BJ (cell line): ENCODE data around the gene B3GNT4. TPM values are rescaled to one million over a fixed set of nuclear protein-coding genes. Genes with fewer than 3 reads are reported as not detected.

Experiments
- CTCF ChIA-PET: fragments of 350-600 bp; formaldehyde crosslinking; extraction: SDS; loops from one replicate; lab custom pipeline; 2021; ENCODE audit warnings: antibody characterized with exemption, inconsistent platforms; lab: Yijun Ruan, JAX
- POLR2A ChIA-PET: fragments of 300-600 bp; sonication (Branson Sonifier 250); formaldehyde crosslinking; extraction: SDS; loops from one replicate; lab custom pipeline; 2021; ENCODE audit warnings: antibody characterized with exemption; lab: Charles Lee
- DNase-seq: peaks from one replicate; pipeline ENCODE4 v3.0.0-alpha.2; 2011; ENCODE audit warnings: low read depth
- H3K27me3 ChIP-seq: 2 replicates; pipeline ENCODE4 v1.6.0; 2011; ENCODE audit warnings: low read length; ENCODE audit not compliant: control insufficient read depth, insufficient read depth
- H3K36me3 ChIP-seq: 2 replicates; pipeline ENCODE4 v1.5.1; 2011; ENCODE audit warnings: low read length; ENCODE audit not compliant: control insufficient read depth, insufficient read depth
- H3K4me3 ChIP-seq: 2 replicates; pipeline ENCODE4 v1.5.1; 2011; ENCODE audit warnings: low read depth, mild to moderate bottlenecking, control low read depth, low read length
- CTCF ChIP-seq: IDR thresholded peaks from 2 replicates; pipeline ENCODE4 v1.5.1; 2011; ENCODE audit warnings: low read depth, mild to moderate bottlenecking, control low read depth, inconsistent platforms, low read length, moderate library complexity; ENCODE audit not compliant: insufficient read depth
- polyA plus RNA-seq: library from polyadenylated mRNA; depleted of rRNA; stranded (reverse); fragments of >200 nt; gene quantifications from 2 replicates; pipeline ENCODE4 v1.2.3, GENCODE V29; 2011

The B3GNT4 gene
- polyA plus RNA-seq, 1 experiment: 0.18 TPM

GRCh38 chr12:122195405-122195804 lies 8.1 kb upstream of the B3GNT4 start:
- no peak for TF ChIP-seq CTCF
- Histone ChIP-seq H3K4me3 (no peak overlapping the region), H3K27me3 (no peaks in the 10 kb centered on the region; the same call in 1 of the 2 replicates), H3K36me3 (no peaks in the 10 kb centered on the region)
- DNase-seq: no peak
- CTCF ChIA-PET: interaction anchor here (1.2 kb wide), 1 partner anchor 63 kb away, joined by 3 read pairs; no protein-coding TSS in a partner anchor
- POLR2A ChIA-PET: no interaction called here

- TF ChIP-seq CTCF: no peak
- ChIA-PET POLR2A (no interaction called here), CTCF (no interaction called here)
- DNase-seq: no peak
- Histone ChIP-seq H3K4me3 (no peak overlapping the region), H3K27me3 (no peaks in the 10 kb centered on the region; the same call in 1 of the 2 replicates), H3K36me3 (no peaks in the 10 kb centered on the region)
Measured at GRCh38 chr12:122197612-122197966, 5.9 kb upstream of the B3GNT4 start.

GRCh38 chr12:122199484-122200355 lies 3.8 kb upstream of the B3GNT4 start:
- Histone ChIP-seq H3K4me3 (no peak overlapping the region), H3K27me3 (peaks cover 6% of the 10 kb centered on the region), H3K36me3 (no peaks in the 10 kb centered on the region)
- no peak for TF ChIP-seq CTCF
- ChIA-PET CTCF (interaction anchor here (1.3 to 1.6 kb wide), 2 partner anchors 9 to 145 kb away, joined by 3 to 5 read pairs; no protein-coding TSS in a partner anchor), POLR2A (no interaction called here)
- no peak for DNase-seq

- no peak for TF ChIP-seq CTCF
- no peak overlapping the region for H3K4me3 ChIP-seq
- H3K27me3 ChIP-seq: peaks cover 10% of the 10 kb centered on the region
- ChIA-PET POLR2A (no interaction called here), CTCF (interaction anchor here (1.2 to 1.7 kb wide), 3 partner anchors 8 to 406 kb away, joined by 3 to 9 read pairs (median 3); no protein-coding TSS in a partner anchor)
- no peak for DNase-seq
- H3K36me3 ChIP-seq: no peaks in the 10 kb centered on the region
Measured at GRCh38 chr12:122200541-122201175, 2.9 kb upstream of the B3GNT4 start.

- no peak overlapping the region for H3K4me3 ChIP-seq
- TF ChIP-seq CTCF: no peak
- ChIA-PET CTCF (interaction anchor here (0.6 to 1.7 kb wide), 3 partner anchors 8 to 407 kb away, joined by 3 to 9 read pairs (median 3); no protein-coding TSS in a partner anchor), POLR2A (interaction anchor here (0.6 kb wide), 1 partner anchor 849 kb away, joined by 3 read pairs; the partner anchor contains the start of gene ANAPC5)
- peaks cover 10% of the 10 kb centered on the region for H3K27me3 ChIP-seq
- no peak for DNase-seq
- H3K36me3 ChIP-seq: no peaks in the 10 kb centered on the region
Measured at GRCh38 chr12:122201381-122201780, 2.1 kb upstream of the B3GNT4 start.
